Peyer's patch (tissue), 4 donors: ENCODE measurements around the gene LIG3. TPM values are rescaled to one million over a fixed set of nuclear protein-coding genes. Genes with fewer than 3 reads are reported as not detected.
"Not testable (repeated sequence)": the region's sequence is repeated elsewhere in the genome, so short reads cannot be mapped to it uniquely, and the experiment has no call there.

Experiments used
- DNase-seq, 3 donors: peaks; one replicate each; pipeline ENCODE4 v3.0.0-alpha.2; 2017 to 2019
- H3K27ac ChIP-seq, 4 donors: fragments of 200-600 bp; sonication (generic); one replicate each; pipeline ENCODE4 v1.5.1; 2016 to 2019
- H3K27me3 ChIP-seq, 2 donors: fragments of 200-600 bp; sonication (generic); one replicate each; pipeline ENCODE4 v1.5.1; 2019
- H3K36me3 ChIP-seq, 3 donors: fragments of 200-600 bp; sonication (generic); one replicate each; pipeline ENCODE4 v1.5.1; 2016 to 2019
- H3K4me1 ChIP-seq, 4 donors: fragments of 200-600 bp; sonication (generic); one replicate each; pipeline ENCODE4 v1.5.1; 2016 to 2019
- H3K4me3 ChIP-seq, 4 donors: fragments of 200-600 bp; sonication (generic); 1 replicate in 3 of 4; 2 replicates in 1 of 4; pipeline ENCODE4 v1.5.1; 2016 to 2019; ENCODE audit warnings: mild to moderate bottlenecking in 1 of 4
- H3K9me3 ChIP-seq, 4 donors: fragments of 200-600 bp; sonication (generic); one replicate each; pipeline ENCODE4 v1.5.1; 2016 to 2019; ENCODE audit warnings: mild to moderate bottlenecking in 1 of 4
- CTCF ChIP-seq, 6 experiments: fragments of 450-650 bp in 4 of 6; fragments of 200-600 bp in 2 of 6; sonication (generic) in 1 of 6; IDR thresholded peaks; one replicate each; pipeline ENCODE4 v1.5.1; 2017 to 2019; ENCODE audit warnings: antibody characterized with exemption in 6 of 6, mild to moderate bottlenecking in 3 of 6, moderate library complexity in 1 of 6
- POLR2A ChIP-seq, 2 donors: fragments of 450-650 bp; IDR thresholded peaks; one replicate each; pipeline ENCODE4 v1.5.1; 2017; ENCODE audit warnings: antibody characterized with exemption in 2 of 2, mild to moderate bottlenecking in 2 of 2, moderate library complexity in 2 of 2
- total RNA-seq, 4 donors: library from RNA; depleted of rRNA; stranded (reverse); fragments of >200 nt; gene quantifications; one replicate each; pipeline ENCODE4 v1.1.0, GENCODE V29; 2016

Gene LIG3
- total RNA-seq, 4 donors from 2014 or later, result 19.6 to 82.5 (median 36.3) TPM

GRCh38 chr17:34999456-34999855, 19.1 kb downstream of the LIG3 start:
- H3K36me3 ChIP-seq, result peaks cover 0 to 53% (median 0%) of the 10 kb centered on the region in 3 donors
- TF ChIP-seq CTCF (IDR thresholded peaks at IDR 0.05), result no peak
- no peak for TF ChIP-seq POLR2A (IDR thresholded peaks at IDR 0.05)
- no peaks in the 10 kb centered on the region for H3K27me3 ChIP-seq
- no peak overlapping the region for H3K4me3 ChIP-seq
- H3K27ac ChIP-seq, result peak overlapping the region in 1 of 4 donors; percentile 77
- no peak for DNase-seq
- H3K9me3 ChIP-seq, result no peaks in the 10 kb centered on the region
- H3K4me1 ChIP-seq, result peaks cover 0 to 14% (median 2%) of the 10 kb centered on the region in 4 donors

- H3K27me3 ChIP-seq, H3K4me3 ChIP-seq, H3K27ac ChIP-seq, DNase-seq, H3K9me3 ChIP-seq: not testable (repeated sequence)
- Histone ChIP-seq H3K36me3 (peaks cover 0 to 49% (median 0%) of the 10 kb centered on the region in 3 donors), H3K4me1 (peaks cover 0 to 14% (median 2%) of the 10 kb centered on the region in 4 donors)
Measured at GRCh38 chr17:35000965-35001364, 20.7 kb downstream of the LIG3 start.

- no peak overlapping the region for H3K4me3 ChIP-seq
- peaks cover 0 to 44% (median 0%) of the 10 kb centered on the region in 3 donors for H3K36me3 ChIP-seq
- no peak for TF ChIP-seq CTCF (IDR thresholded peaks at IDR 0.05)
- TF ChIP-seq POLR2A (IDR thresholded peaks at IDR 0.05), result no peak
- peak overlapping the region in 1 of 4 donors; percentile 34 for H3K27ac ChIP-seq
- H3K9me3 ChIP-seq, result no peaks in the 10 kb centered on the region
- no peaks in the 10 kb centered on the region for H3K27me3 ChIP-seq
- peaks cover 0 to 14% (median 2%) of the 10 kb centered on the region in 4 donors for H3K4me1 ChIP-seq
- no peak for DNase-seq
Measured at GRCh38 chr17:35001549-35001948, 21.2 kb downstream of the LIG3 start.

GRCh38 chr17:35002876-35003551, 22.7 kb downstream of the LIG3 start:
- H3K27ac ChIP-seq, result peak overlapping the region in 1 of 4 donors; percentile 34
- H3K4me1 ChIP-seq, result peaks cover 0 to 6% (median 2%) of the 10 kb centered on the region in 4 donors
- no peak for DNase-seq
- H3K36me3 ChIP-seq, result peaks cover 0 to 48% (median 0%) of the 10 kb centered on the region in 3 donors
- H3K4me3 ChIP-seq, result no peak overlapping the region
- H3K27me3 ChIP-seq, result no peaks in the 10 kb centered on the region
- TF ChIP-seq CTCF (IDR thresholded peaks at IDR 0.05), result no peak
- TF ChIP-seq POLR2A (IDR thresholded peaks at IDR 0.05), result no peak
- no peaks in the 10 kb centered on the region for H3K9me3 ChIP-seq

- H3K4me1 ChIP-seq, result peaks cover 0 to 4% (median 0%) of the 10 kb centered on the region in 4 donors
- peaks cover 0 to 48% (median 0%) of the 10 kb centered on the region in 3 donors for H3K36me3 ChIP-seq
- no peaks in the 10 kb centered on the region for H3K9me3 ChIP-seq
- no peak overlapping the region for H3K4me3 ChIP-seq
- no peak for DNase-seq
- H3K27me3 ChIP-seq, result no peaks in the 10 kb centered on the region
- TF ChIP-seq CTCF (IDR thresholded peaks at IDR 0.05), result no peak
- TF ChIP-seq POLR2A (IDR thresholded peaks at IDR 0.05), result no peak
- H3K27ac ChIP-seq, result no peak overlapping the region
Measured at GRCh38 chr17:35003778-35004177, 23.5 kb downstream of the LIG3 start.

GRCh38 chr17:35006345-35006744, 26.0 kb downstream of the LIG3 start:
- Histone ChIP-seq H3K36me3 (peaks cover 0 to 59% (median 0%) of the 10 kb centered on the region in 3 donors), H3K27me3 (no peaks in the 10 kb centered on the region), H3K9me3 (no peaks in the 10 kb centered on the region), H3K4me3 (no peak overlapping the region), H3K27ac (no peak overlapping the region), H3K4me1 (peaks cover 0 to 4% (median 0%) of the 10 kb centered on the region in 4 donors)
- TF ChIP-seq CTCF (IDR thresholded peaks at IDR 0.05) (no peak), POLR2A (IDR thresholded peaks at IDR 0.05) (no peak)
- DNase-seq, result no peak
